A673 (cell line): ENCODE measurements around the gene KCNAB2. TPM values are rescaled to one million over a fixed set of nuclear protein-coding genes. Genes with fewer than 3 reads are reported as not detected.

ENCODE experiments used
- BruUV-seq: library from RNA; stranded (reverse); fragments of 400-500 nt; replicated peaks from 2 replicates; lab custom pipeline; 2021; lab: Mats Ljungman, UMichigan
- CTCF ChIA-PET: fragments of 300-600 bp; sonication (Branson Sonifier 250); formaldehyde crosslinking; loops from one replicate; lab custom pipeline; 2022; ENCODE audit warnings: antibody characterized with exemption; lab: Charles Lee
- POLR2A ChIA-PET: fragments of 300-600 bp; sonication (Branson Sonifier 250); formaldehyde crosslinking; loops from one replicate; lab custom pipeline; 2022; ENCODE audit warnings: antibody characterized with exemption; ENCODE audit not compliant: low non-redundant PET; lab: Charles Lee
- DNase-seq: peaks from one replicate; pipeline ENCODE4 v3.0.0-alpha.2; 2015; ENCODE audit warnings: low spot score
- H3K27ac ChIP-seq: fragments of 200-600 bp; sonication (generic); 2 replicates; pipeline ENCODE4 v1.5.1; 2016; ENCODE audit warnings: mixed run types, low read depth, mild to moderate bottlenecking, mixed read lengths, antibody characterized with exemption, low read length; ENCODE audit not compliant: poor library complexity, severe bottlenecking
- H3K27me3 ChIP-seq: fragments of 200-600 bp; sonication (generic); replicated peaks from 2 replicates; pipeline ENCODE4 v1.6.1; 2017; ENCODE audit warnings: mixed run types, low read depth, mild to moderate bottlenecking, mixed read lengths, antibody characterized with exemption, low read length; ENCODE audit not compliant: insufficient read depth, poor library complexity
- H3K36me3 ChIP-seq: fragments of 200-600 bp; sonication (generic); 2 replicates; pipeline ENCODE4 v1.6.1; 2016; ENCODE audit warnings: mixed run types, mild to moderate bottlenecking, mixed read lengths, antibody characterized with exemption, low read length; ENCODE audit not compliant: insufficient read depth, poor library complexity, severe bottlenecking
- H3K4me1 ChIP-seq: fragments of 200-600 bp; sonication (generic); 2 replicates; pipeline ENCODE4 v1.6.1; 2017; ENCODE audit warnings: mixed run types, mild to moderate bottlenecking, mixed read lengths, antibody characterized with exemption, low read length; ENCODE audit not compliant: insufficient read depth, poor library complexity, severe bottlenecking
- H3K4me3 ChIP-seq: fragments of 200-600 bp; sonication (generic); 2 replicates; pipeline ENCODE4 v1.5.1; 2016; ENCODE audit warnings: low read depth, mixed run types, mild to moderate bottlenecking, mixed read lengths, low read length; ENCODE audit not compliant: poor library complexity, severe bottlenecking
- H3K9me3 ChIP-seq: fragments of 200-600 bp; sonication (generic); 2 replicates; pipeline ENCODE4 v1.6.1; 2016; ENCODE audit warnings: mixed run types, low read depth, mild to moderate bottlenecking, mixed read lengths, antibody characterized with exemption, low read length; ENCODE audit not compliant: poor library complexity, severe bottlenecking
- EZH2 ChIP-seq: fragments of 200-600 bp; sonication (generic); IDR thresholded peaks from 2 replicates; pipeline ENCODE4 v1.6.1; 2017; ENCODE audit warnings: borderline replicate concordance, low read depth, mild to moderate bottlenecking, mixed read lengths, antibody characterized with exemption, low read length; ENCODE audit not compliant: poor library complexity, severe bottlenecking
- intact Hi-C: fragments of 100-400 bp; cut with micrococcal nuclease; formaldehyde crosslinking; loops from one replicate; pipeline ENCODE4 v1.10.0; 2022; ENCODE audit not compliant: unreplicated experiment
- total RNA-seq: library from RNA; stranded (reverse); gene quantifications from 2 replicates; pipeline ENCODE4 v1.2.3, GENCODE V29; 2021
- TF ChIP-seq, protein P1 (sequence below): fragments of 300-800, 200-600 bp; sonication (generic); conservative IDR thresholded peaks from 2 replicates; pipeline ENCODE4 v1.5.1; 2017; ENCODE audit warnings: low read depth, mild to moderate bottlenecking, antibody characterized with exemption, low read length, moderate library complexity, mixed read lengths

KCNAB2 gene
- total RNA-seq, 1 experiment from 2014 or later: 6.4 TPM

DNA sequence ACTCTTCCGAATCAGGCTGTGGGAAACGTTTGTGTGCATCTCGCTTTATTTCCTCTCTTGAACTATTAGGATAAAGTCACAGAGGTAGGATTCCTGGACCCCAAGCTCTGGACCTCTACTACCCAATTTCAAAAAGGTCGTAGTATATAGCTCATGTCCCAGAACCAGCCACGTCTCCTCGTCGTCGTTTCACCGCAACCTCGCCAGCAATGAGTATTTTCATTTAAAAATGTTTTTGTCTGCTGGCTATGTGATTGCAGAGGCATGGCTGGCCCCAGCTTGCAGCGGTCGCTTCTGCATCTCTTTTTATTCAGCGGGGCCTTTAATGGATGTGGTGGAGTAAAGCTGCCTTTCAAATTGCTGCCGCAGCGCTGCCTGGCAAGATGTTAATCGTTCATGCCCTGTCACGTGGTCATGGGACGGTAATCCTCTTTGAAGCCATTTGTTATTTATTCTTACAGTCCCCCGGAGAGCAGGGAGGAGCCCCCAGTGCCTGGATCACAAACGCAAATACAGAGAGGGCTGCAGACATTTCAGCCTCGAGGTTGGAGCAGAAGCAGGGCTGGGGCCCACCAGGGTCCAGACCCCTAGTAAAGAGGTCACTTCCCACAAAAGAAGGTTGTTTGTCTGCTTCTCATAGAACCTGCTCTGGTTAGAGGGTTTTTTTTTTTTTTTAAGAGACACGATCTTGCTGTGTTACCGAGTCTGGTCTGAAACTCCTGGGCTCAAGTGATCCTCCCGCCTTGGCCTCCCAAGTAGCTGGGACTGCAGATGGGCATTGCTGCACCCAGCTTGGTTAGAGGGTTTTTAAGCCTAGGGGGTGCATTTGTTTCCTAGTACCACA lies 41.9 kb upstream of the KCNAB2 start:
- H3K9me3 ChIP-seq: no peaks in the 10 kb centered on the region
- no peaks in the 10 kb centered on the region for H3K27me3 ChIP-seq
- TF ChIP-seq, protein P1, sequence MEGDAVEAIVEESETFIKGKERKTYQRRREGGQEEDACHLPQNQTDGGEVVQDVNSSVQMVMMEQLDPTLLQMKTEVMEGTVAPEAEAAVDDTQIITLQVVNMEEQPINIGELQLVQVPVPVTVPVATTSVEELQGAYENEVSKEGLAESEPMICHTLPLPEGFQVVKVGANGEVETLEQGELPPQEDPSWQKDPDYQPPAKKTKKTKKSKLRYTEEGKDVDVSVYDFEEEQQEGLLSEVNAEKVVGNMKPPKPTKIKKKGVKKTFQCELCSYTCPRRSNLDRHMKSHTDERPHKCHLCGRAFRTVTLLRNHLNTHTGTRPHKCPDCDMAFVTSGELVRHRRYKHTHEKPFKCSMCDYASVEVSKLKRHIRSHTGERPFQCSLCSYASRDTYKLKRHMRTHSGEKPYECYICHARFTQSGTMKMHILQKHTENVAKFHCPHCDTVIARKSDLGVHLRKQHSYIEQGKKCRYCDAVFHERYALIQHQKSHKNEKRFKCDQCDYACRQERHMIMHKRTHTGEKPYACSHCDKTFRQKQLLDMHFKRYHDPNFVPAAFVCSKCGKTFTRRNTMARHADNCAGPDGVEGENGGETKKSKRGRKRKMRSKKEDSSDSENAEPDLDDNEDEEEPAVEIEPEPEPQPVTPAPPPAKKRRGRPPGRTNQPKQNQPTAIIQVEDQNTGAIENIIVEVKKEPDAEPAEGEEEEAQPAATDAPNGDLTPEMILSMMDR: no peak
- no peak for TF ChIP-seq EZH2
- peaks cover 37% of the 10 kb centered on the region for H3K4me1 ChIP-seq
- ChIA-PET POLR2A (no interaction called here), CTCF (no interaction called here)
- peak; percentile 92 for DNase-seq
- H3K27ac ChIP-seq: peak overlapping the region; percentile 33
- no TSS peak for BruUV-seq
- intact Hi-C loops: no loop called here
- no peak overlapping the region for H3K4me3 ChIP-seq
- no peaks in the 10 kb centered on the region for H3K36me3 ChIP-seq

DNA sequence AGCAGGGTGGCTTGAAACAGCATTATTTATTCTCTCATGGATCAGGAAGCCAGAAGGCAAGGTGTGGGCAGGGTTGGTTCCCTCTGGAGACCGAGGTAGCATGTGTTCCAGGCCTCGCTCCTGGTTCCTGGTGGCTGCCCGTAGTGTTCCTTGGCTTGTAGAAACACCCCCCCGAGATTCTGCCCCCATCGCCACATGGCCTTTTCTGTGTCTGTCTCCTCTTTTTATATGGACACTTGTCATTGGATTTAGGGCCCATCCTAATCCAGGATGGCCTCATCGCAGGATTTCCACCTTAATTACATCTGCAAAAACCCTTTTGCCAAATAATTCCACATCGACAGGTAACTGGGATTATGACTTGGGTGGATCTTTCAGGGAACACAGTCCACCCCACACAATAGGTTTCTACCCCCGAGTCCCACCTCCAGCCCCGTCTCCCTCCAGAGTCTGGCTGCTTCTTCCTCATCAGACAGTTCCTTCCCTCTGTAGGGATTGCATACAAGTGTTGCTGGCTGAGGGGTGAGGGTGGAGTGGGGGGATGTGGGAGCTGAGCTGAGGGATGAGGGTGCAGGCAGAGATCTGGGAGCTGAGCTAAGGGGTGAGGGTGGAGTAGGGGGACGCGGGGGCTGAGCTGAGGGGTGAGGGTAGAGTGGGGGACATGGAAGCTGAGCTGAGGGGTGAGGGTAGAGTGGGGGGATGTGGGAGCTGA lies 41.1 kb upstream of the KCNAB2 start:
- Histone ChIP-seq H3K9me3 (no peaks in the 10 kb centered on the region), H3K4me3 (no peak overlapping the region), H3K27ac (peak overlapping the region; percentile 33), H3K4me1 (peaks cover 37% of the 10 kb centered on the region), H3K27me3 (no peaks in the 10 kb centered on the region), H3K36me3 (no peaks in the 10 kb centered on the region)
- TF ChIP-seq, protein P1: no peak
- no peak for TF ChIP-seq EZH2
- no peak for DNase-seq
- CTCF ChIA-PET: no interaction called here
- intact Hi-C loops: no loop called here
- BruUV-seq: no TSS peak
- POLR2A ChIA-PET: no interaction called here

DNA sequence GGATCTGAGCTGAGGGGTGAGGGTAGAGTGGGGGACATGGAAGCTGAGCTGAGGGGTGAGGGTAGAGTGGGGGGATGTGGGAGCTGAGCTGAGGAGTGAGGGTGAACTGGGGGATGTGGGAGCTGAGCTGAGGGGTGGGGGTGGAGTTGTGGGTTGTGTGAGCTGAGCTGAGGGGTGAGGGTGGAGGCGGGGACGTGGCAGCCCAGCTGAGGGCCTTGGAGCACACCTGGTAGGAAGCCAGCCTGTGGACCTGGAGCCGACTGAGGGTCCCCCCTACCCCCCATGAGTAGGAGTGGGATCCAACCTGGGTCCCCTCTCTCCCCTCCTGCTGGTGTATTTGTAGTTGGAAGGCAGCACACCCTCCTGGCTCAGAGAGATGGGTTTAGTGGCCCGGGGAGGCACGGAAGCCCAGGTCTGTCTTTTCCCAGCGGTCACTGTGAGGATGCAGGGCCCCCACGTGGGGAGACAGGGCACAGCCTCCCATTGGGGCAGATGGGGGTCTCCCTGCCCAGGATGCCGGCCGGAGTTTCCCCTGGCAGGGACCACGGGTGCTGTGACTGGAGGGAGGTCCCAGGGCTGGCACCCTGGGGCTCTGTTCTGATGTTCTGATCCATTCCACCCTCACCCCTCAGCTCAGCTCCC lies 40.3 kb upstream of the KCNAB2 start:
- H3K27me3 ChIP-seq: no peaks in the 10 kb centered on the region
- CTCF ChIA-PET: no interaction called here
- BruUV-seq: no TSS peak
- no peak for DNase-seq
- no peak overlapping the region for H3K27ac ChIP-seq
- peaks cover 37% of the 10 kb centered on the region for H3K4me1 ChIP-seq
- H3K4me3 ChIP-seq: no peak overlapping the region
- no peaks in the 10 kb centered on the region for H3K9me3 ChIP-seq
- no peak for TF ChIP-seq EZH2
- TF ChIP-seq, protein P1: no peak
- intact Hi-C loops: no loop called here
- POLR2A ChIA-PET: no interaction called here
- no peaks in the 10 kb centered on the region for H3K36me3 ChIP-seq
